ENCODE measurements around the gene ACD.

ACD gene

GRCh38 chr16:67678354-67679023, 18.4 kb upstream of the ACD start:
- no peaks in the 10 kb centered on the region for H3K27me3 ChIP-seq (ENCODE audit: insufficient read depth, low read length, poor library complexity)
- H3K9ac ChIP-seq (ENCODE audit: low read depth, low read length) = no peak overlapping the region
- no peak for DNase-seq
- no peak overlapping the region for H3K27ac ChIP-seq (ENCODE audit: low read length)
- no peak overlapping the region for H3K4me3 ChIP-seq (ENCODE audit: low read depth in 1 of 2, low read length in 2 of 2)
- peaks cover 37% of the 10 kb centered on the region for H3K36me3 ChIP-seq (ENCODE audit: insufficient read depth, low read length)
- no peaks in the 10 kb centered on the region for H3K79me2 ChIP-seq (ENCODE audit: insufficient read depth, low read length)
- H2AFZ ChIP-seq (ENCODE audit: low read depth, low read length) = no peak overlapping the region
- TF ChIP-seq CTCF (IDR thresholded peaks at IDR 0.05; ENCODE audit: borderline replicate concordance, extremely low read depth, low read length, poor library complexity, severe bottlenecking) = no peak
- no peak for TF ChIP-seq EZH2 (IDR thresholded peaks at IDR 0.05; ENCODE audit: borderline replicate concordance, low read depth, low read length, severe bottlenecking)
- H3K4me1 ChIP-seq (ENCODE audit: insufficient read depth, low read length) = no peaks in the 10 kb centered on the region
- H3K9me3 ChIP-seq (ENCODE audit: insufficient read depth, low read length, severe bottlenecking) = no peaks in the 10 kb centered on the region
- no peaks in the 10 kb centered on the region for H4K20me1 ChIP-seq (ENCODE audit: insufficient read depth, low read length)
- H3K4me2 ChIP-seq (ENCODE audit: insufficient read depth, low read length) = no peak overlapping the region
- ATAC-seq (ENCODE audit: insufficient read depth, low read depth) = no peak

- Histone ChIP-seq H4K20me1 (ENCODE audit: insufficient read depth, low read length) (no peaks in the 10 kb centered on the region; the same call in 1 of the 2 replicates), H3K4me3 (ENCODE audit: low read depth in 1 of 2, low read length in 2 of 2) (no peak overlapping the region), H3K36me3 (ENCODE audit: insufficient read depth, low read length) (peaks cover 35% of the 10 kb centered on the region; the same call in 1 of the 2 replicates), H2AFZ (ENCODE audit: low read depth, low read length) (no peak overlapping the region), H3K9me3 (ENCODE audit: insufficient read depth, low read length, severe bottlenecking) (no peaks in the 10 kb centered on the region), H3K27me3 (ENCODE audit: insufficient read depth, low read length, poor library complexity) (no peaks in the 10 kb centered on the region), H3K4me1 (ENCODE audit: insufficient read depth, low read length) (no peaks in the 10 kb centered on the region), H3K4me2 (ENCODE audit: insufficient read depth, low read length) (no peak overlapping the region), H3K79me2 (ENCODE audit: insufficient read depth, low read length) (no peaks in the 10 kb centered on the region), H3K27ac (ENCODE audit: low read length) (no peak overlapping the region), H3K9ac (ENCODE audit: low read depth, low read length) (no peak overlapping the region)
- DNase-seq (no peak), ATAC-seq (ENCODE audit: insufficient read depth, low read depth) (no peak)
- TF ChIP-seq CTCF (IDR thresholded peaks at IDR 0.05; ENCODE audit: borderline replicate concordance, extremely low read depth, low read length, poor library complexity, severe bottlenecking) = no peak
- TF ChIP-seq EZH2 (IDR thresholded peaks at IDR 0.05; ENCODE audit: borderline replicate concordance, low read depth, low read length, severe bottlenecking) = no peak
Measured at GRCh38 chr16:67677712-67678111, 17.7 kb upstream of the ACD start.

GRCh38 chr16:67676939-67677338, 16.9 kb upstream of the ACD start:
- Histone ChIP-seq H3K36me3 (ENCODE audit: insufficient read depth, low read length) (peaks cover 35% of the 10 kb centered on the region; the same call in 1 of the 2 replicates), H3K4me1 (ENCODE audit: insufficient read depth, low read length) (no peaks in the 10 kb centered on the region), H3K9ac (ENCODE audit: low read depth, low read length) (no peak overlapping the region), H3K9me3 (ENCODE audit: insufficient read depth, low read length, severe bottlenecking) (no peaks in the 10 kb centered on the region), H3K4me3 (ENCODE audit: low read depth in 1 of 2, low read length in 2 of 2) (no peak overlapping the region), H3K4me2 (ENCODE audit: insufficient read depth, low read length) (no peak overlapping the region), H3K79me2 (ENCODE audit: insufficient read depth, low read length) (no peaks in the 10 kb centered on the region), H2AFZ (ENCODE audit: low read depth, low read length) (no peak overlapping the region), H3K27ac (ENCODE audit: low read length) (no peak overlapping the region), H3K27me3 (ENCODE audit: insufficient read depth, low read length, poor library complexity) (no peaks in the 10 kb centered on the region), H4K20me1 (ENCODE audit: insufficient read depth, low read length) (no peaks in the 10 kb centered on the region; the same call in 1 of the 2 replicates)
- DNase-seq (no peak), ATAC-seq (ENCODE audit: insufficient read depth, low read depth) (no peak)
- TF ChIP-seq CTCF (IDR thresholded peaks at IDR 0.05; ENCODE audit: borderline replicate concordance, extremely low read depth, low read length, poor library complexity, severe bottlenecking) (no peak), EZH2 (IDR thresholded peaks at IDR 0.05; ENCODE audit: borderline replicate concordance, low read depth, low read length, severe bottlenecking) (no peak)
